RPMI8226 (cell line): ENCODE data around the gene EPHA2.
"Not testable (repeated sequence)": the region's sequence is repeated elsewhere in the genome, so short reads cannot be mapped to it uniquely, and the experiment has no call there.

ENCODE experiments used
- DNase-seq: peaks from one replicate; pipeline ENCODE4 v3.0.0-alpha.2; 2015

Gene EPHA2

DNA sequence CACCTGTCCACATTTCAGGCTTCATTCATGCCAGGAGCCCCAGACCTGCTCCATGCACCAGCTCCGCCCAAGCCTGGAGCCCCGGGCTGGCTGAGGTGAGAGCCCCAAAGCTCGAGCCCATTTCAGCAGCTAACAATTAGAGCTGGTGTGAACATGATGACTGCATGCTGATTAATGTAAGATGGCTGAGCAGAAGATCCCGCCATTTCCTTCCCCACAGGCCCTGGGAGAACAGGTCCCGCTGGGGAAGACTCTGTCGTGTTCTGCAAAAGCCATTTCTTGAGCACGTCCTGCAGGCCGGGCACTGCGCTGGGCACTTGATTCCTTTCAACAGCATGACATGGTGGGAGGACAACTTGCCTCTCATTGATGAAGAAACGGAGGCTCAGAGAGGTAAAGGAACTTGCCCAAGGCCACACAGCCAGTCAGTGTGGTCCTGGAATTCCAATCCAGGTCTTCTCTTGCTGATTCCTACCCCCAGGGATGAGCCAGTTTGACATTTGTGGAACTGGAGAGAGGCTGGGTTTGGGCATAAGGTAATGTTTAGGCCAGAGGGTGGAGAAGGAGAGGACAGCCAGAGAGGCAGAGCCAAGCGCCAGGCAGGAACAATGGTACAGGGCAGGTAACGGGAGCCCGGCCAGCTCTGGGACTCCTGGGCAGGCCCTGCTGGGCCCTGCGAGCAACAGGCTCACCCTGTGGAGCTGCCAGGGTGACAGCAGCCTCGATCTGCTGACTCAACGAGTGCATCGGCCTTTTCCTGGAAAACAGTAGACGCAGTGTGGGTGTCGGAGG is 28.1 kb upstream of the EPHA2 start:
- DNase-seq: no peak

DNA sequence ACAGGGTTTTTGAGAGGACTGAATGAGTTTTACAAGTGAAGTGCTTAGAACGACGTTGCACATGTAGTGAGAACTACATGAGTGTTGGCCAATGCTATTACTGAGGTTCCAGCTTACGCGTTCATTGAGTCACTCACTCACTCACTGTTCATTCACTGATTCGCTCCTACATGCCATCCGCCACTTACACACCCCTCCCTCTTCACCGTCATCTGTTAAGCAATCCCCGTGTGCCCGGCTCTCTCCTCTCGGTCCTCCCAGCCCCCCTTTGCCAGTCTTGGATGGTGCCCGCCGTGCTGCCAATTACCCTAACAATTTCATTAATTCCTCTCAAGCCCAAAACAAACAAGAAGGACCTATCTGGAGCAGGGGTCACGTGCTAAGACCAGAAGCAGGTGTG is 27.3 kb upstream of the EPHA2 start:
- no peak for DNase-seq

- no peak for DNase-seq
Observed at GRCh38 chr1:16181887-16182719, 26.2 kb upstream of the EPHA2 start.

GRCh38 chr1:16180291-16180824 is 24.5 kb upstream of the EPHA2 start:
- DNase-seq: no peak

- DNase-seq: no peak
Observed at GRCh38 chr1:16178596-16179497, 23.0 kb upstream of the EPHA2 start.

DNA sequence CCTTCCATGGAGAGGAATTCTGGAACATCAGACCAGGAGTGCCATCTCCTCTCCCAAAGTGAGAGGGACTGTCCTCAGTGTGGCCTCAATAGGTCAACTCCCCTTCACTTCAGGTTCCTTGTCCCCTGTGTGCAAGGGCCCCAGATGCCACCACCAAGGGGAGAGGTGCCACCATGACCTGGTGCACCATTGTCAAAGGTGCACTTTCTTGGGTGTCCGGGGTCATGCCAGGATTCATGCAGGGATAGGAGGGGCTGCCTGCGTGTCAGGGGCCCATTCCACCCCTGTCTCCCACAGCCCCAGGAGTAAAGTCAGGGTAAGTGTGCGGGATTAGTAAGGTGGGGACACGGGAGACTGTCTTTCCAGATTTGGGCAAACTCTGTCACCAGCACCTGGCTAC is 21.4 kb upstream of the EPHA2 start:
- no peak for DNase-seq

DNA sequence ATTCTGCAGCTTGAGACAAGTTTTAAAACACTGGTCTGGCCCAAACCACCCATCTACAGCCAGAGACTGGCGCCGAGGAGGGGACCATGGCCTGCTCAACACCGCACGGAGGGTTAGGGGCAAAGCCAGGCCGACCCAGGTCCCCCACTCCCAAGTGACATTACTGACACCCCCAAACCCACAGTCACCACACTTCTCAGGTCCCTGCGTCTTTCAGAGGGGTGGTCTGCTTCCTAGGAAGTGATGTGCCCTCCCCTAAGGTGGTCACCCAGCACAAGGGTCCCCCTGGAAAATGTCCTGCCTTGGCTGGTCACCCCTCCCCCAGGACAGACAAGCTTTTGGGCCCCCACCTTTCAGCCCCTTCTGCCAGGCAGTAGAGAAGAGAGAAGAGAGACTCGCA is 20.8 kb upstream of the EPHA2 start:
- DNase-seq: no peak

GRCh38 chr1:16175610-16176553 is 20.0 kb upstream of the EPHA2 start:
- peak; percentile 90 for DNase-seq

- no peak for DNase-seq
Observed at GRCh38 chr1:16174886-16175598, 19.2 kb upstream of the EPHA2 start.

- no peak for DNase-seq
Observed at GRCh38 chr1:16174261-16174868, 18.5 kb upstream of the EPHA2 start.

GRCh38 chr1:16173447-16174260 is 17.8 kb upstream of the EPHA2 start:
- peak; percentile 49 for DNase-seq

DNA sequence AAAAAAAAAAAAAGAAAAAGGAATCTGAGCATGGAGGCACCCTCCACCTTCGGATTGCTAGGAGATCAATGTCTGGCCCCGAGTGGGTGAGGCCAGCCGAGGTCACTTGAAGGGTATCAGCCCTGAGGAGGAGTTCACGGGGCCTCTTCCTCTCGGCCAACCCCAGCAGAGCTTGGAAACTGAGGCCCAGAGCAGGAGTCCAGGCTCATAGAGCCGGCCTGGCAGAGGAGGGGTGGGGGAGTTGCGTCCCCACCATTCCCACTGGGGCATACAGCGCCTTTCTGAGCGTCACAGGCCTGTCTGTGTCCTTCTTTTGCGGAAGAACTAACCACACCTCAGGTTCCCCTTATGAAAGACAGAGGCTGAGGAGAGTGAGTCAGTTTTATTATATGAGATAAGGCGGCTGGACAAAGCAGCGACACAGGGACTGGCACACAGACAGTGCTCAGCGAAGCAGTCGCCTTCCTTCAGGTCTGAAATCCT is 17.1 kb upstream of the EPHA2 start:
- no peak for DNase-seq

- no peak for DNase-seq
Observed at GRCh38 chr1:16172218-16172830, 16.5 kb upstream of the EPHA2 start.

- no peak for DNase-seq
Observed at GRCh38 chr1:16171314-16172151, 15.7 kb upstream of the EPHA2 start.

DNA sequence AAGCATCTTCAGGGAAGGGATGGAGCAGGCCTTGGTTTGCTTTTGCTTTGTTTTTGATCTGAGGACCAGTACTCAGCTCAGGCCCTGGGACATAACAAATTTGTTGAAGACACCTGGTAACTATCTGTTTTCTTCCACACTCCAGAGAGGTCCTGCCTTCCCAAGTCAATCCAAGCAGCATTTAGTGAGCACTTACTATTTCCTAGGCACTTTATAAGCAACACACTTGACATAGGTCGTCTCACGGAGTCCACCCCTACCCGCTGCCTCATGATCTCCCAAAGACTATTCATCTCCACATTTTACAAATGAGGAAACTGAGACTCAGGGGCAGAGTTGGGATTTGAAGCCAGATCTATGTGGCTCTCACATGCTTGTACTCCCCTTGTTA is 14.4 kb upstream of the EPHA2 start:
- no peak for DNase-seq

- no peak for DNase-seq
Observed at GRCh38 chr1:16168622-16169360, 12.9 kb upstream of the EPHA2 start.

DNA sequence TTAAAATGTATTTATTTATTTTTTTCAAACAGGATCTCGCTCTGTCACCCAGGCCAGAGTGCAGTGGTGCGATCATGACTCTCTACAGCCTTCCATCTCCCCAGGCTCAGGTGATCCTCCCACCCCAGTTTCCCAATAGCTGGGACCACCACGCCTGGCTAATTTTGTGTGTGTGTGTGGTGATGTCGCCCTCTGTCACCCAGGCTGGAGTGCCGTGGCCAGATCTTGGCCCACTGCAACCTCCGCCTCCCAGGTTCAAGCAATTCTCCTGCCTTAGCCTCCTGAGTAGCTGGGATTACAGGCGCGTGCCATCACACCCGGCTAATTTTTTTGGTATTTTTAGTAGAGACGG is 12.3 kb upstream of the EPHA2 start:
- DNase-seq: not testable (repeated sequence)
